GM08714 (cell line): ENCODE measurements around the gene SEPTIN2.
"Not testable (repeated sequence)": the region's sequence is repeated elsewhere in the genome, so short reads cannot be mapped to it uniquely, and the experiment has no call there.

Experiments
- H3K4me3 ChIP-seq: fragments of 200-500 bp; sonication (Bioruptor generic); 2 replicates; pipeline ENCODE4 v1.5.1; 2014; ENCODE audit warnings: mild to moderate bottlenecking, low read length, inconsistent platforms
- ZNF274 ChIP-seq: IDR thresholded peaks from 2 replicates; pipeline ENCODE4 v1.6.1; 2012; ENCODE audit warnings: mild to moderate bottlenecking, low read depth, low read length

The SEPTIN2 gene

DNA sequence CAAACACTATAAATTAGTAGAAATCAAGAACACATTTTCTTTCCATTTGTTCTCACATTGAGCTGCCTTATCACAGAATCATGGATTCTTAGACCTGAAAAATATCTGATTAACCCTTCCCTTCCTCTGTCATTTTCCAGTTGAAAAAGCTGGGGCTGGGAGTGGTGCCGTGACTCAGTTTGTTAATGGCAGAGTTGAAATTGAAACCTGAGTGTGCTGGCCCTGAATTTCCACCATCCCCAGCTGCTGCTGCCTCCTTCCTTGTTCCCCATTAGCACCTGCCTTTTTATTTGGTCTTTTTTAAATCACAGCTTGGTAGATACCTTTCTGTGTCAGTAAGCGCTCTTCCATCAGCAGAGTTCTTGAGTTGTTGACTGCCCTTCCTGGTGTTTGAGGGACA lies 51.0 kb downstream of the SEPTIN2 start:
- TF ChIP-seq ZNF274, result no peak
- H3K4me3 ChIP-seq, result no peak overlapping the region; the same call in 1 of the 2 replicates

DNA sequence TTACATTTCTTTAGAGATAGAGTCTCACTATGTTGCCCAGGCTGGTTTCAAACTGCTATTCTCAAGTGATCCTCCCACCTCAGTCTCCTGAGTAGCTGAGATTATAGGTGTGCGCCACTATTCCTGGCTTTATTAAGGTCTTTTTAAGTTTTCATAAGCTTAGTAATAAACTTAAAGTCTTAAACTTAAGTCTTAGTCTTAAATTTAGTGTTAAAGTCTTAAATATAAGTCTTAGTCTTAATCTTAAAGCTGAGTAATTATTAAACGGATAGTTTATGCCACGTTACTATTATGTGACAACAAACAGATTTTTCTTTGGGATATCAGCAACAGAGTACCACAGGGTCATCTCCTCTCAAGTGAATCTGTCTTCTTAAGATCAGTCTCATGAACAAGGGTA lies 52.9 kb downstream of the SEPTIN2 start:
- no peak for TF ChIP-seq ZNF274
- H3K4me3 ChIP-seq, result no peak overlapping the region

DNA sequence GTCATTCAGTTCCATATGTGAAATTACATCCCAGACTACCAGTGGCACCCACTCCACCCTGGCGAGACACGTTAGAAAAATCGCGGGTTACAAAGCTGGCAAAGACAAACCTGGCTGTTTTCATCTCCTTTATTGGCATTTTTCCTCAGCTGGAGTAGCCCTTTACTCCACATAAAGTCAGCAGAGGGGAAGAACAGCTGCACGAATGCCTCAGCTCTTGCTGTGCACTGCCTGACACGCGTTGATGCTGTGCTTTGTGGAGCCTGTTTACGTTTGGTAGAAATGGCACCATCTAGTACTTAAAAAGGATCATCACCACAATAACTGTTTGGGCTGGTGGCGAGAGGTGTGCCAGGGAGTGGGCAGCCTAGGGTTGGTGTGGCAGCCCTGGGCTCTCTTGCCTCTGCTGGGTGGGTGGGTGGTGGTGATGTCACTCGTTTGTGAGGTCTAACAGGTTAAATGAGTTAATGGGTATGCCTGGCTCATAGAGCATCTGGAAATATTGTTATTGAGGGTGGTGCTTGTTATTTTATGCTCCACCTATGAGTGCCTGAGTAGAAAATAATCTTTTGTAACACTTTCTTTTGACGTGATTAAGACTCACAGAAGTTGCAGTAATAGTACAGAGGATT lies 56.8 kb downstream of the SEPTIN2 start:
- no peak for TF ChIP-seq ZNF274
- no peak overlapping the region for H3K4me3 ChIP-seq

DNA sequence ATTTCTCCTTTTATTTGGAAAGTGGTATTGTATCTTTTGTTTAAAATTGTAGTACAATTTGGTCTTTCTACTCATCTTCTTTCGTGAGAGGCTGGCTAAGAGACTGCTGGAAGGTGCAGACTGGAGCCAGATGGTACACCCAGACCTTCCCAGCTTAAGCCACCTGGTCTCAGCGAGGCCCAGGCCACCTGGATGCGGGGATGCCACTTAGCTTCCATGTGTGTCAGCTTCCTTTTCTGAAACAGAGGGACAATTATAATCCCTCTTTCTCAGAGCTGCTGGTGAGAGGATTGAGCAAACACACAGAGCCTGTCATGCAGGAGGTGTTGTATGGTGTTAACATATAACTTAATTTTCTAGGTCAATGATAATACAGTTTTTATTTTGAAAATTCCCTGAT lies 57.7 kb downstream of the SEPTIN2 start:
- H3K4me3 ChIP-seq, result no peak overlapping the region
- TF ChIP-seq ZNF274, result no peak

DNA sequence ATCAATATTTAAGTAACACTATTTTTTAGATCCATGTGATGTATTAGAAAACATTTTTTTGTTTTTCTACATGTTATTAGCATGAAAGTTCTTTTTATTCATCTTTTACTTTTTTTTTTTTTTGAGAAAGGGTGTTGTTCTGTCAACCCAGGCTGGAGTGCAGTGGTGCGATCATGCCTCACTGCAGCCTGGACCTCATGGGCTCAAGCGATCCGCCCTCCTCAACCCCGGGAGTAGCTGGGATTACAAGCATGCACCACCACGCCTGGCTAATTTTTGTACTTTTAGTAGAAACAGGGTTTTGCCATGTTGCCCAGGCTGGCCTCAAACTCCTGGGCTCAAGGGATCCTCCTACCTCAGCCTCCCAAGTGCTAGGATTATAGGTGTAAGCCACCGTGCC lies 58.2 kb downstream of the SEPTIN2 start:
- not testable (repeated sequence) for H3K4me3 ChIP-seq

DNA sequence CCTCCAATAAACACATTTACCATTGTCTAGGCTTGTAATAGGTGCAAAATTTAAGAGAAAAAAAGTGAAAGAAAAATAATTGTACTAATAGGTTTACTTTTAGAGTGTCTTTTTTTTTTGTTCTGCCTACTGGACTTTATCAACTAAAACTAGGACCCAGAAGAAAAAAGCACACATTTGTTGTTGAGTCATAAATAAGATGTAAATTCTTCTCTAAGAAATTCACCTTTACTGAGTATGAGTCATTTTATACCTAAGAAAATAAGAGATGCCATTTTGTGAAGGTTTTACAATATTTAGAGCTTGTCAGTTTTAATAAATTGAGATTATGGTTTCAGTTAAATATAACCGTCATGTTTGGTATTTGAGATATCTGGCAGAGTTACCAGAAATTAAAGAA lies 59.6 kb downstream of the SEPTIN2 start:
- no peak for TF ChIP-seq ZNF274
- H3K4me3 ChIP-seq, result no peak overlapping the region

DNA sequence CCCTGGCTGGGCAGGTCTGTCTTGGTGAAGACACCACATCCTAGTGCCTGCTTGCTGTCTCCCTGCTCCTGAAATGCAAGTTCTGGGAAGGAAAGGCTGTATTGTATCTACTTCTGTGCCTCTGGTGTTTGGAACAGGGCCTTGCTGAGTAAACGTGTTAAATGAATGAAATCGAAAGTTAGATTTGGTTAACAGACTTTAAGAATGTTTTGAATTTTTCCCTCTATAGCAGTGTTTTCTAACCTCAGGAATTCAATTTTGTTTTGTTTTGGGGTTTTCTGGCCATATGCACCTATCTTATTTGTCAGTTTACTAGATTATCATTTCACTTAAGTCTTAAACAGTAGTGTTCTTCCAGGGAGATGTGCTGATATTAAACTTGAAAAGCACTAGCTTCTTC lies 61.1 kb downstream of the SEPTIN2 start:
- no peak for TF ChIP-seq ZNF274
- no peak overlapping the region for H3K4me3 ChIP-seq

DNA sequence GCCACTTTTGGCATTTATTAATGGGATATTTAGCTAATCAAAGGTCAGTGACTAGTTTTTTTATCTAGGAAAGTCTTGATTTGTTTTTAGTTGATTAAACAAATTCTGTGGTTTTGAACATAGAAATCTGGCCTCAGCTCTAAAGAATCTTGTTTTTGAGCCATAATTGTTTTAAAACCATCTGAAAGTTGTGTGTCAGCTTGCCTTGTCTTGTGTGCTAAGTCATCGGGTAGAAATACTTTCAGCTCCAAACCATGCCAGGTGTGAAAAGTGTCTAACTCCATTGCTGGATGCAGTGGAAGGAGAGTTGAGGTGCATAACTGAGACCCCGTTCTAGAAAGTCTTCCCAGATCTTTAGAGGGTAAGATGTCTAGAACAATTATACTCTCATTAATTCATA lies 63.1 kb downstream of the SEPTIN2 start:
- H3K4me3 ChIP-seq, result no peak overlapping the region
- no peak for TF ChIP-seq ZNF274

DNA sequence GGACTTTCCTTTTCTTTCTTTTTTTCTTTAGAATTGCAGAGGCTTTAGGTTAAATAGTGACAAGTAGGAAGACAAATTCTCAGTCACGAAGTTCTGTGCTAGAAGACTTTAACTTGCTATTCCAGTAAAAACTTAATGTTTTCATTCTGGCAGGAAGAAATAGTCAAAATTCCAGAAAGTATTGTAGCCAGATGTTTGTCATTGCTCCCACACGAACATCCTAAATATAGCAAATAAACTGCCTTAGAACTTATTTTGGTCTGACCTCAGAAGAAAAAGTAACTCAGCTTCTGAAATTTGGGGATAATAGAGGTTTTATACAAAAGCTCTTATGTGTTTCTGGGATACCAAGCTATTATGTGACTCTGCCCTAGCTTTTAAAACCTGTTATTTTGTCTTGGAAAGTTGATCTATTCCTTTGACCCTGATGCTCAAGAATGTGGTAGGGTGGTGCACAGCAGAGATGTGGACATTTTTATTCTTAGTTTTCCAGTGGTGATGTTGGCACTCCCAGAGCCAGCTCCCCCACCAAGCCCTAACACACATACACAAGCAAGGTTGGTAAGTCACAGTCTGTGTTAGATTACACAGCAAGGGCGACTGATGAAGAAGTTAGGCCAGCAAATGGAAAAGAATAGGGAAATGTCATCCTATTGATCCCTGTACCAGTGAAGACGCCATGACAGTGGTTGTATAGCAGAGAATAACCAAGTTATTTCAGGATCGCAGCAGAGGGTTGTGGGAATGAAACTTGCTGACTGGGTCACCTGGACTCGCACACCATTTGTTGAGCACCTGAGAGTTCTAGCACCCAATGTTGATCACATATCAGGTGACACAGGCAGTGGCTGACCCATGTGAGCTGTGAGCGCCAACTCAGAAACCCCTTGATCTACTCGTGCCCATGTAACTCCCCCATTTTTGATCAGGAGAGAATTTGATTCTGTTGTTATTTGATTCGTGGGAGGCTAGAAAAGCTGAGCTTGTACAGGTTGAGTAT lies 64.1 kb downstream of the SEPTIN2 start:
- TF ChIP-seq ZNF274, result no peak
- no peak overlapping the region for H3K4me3 ChIP-seq

DNA sequence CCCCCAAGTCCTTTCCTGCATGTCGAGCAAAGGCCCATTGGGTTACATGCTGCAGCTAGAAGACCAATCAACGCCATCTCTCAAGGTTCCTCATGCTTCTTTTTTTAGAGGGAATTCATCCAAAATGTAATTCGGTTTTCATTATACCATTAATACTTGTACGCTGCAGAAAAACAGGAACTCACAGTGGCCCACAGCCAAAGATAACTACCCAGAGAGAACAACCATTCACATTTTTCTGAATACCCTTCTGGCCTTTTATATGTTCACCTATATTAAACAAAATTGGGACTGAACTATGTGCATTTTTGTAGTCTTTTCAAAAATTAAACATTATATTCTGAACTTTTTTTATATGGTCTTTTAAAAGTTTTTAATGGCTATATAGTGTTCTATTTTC lies 66.1 kb downstream of the SEPTIN2 start:
- H3K4me3 ChIP-seq, result no peak overlapping the region
- TF ChIP-seq ZNF274, result no peak

DNA sequence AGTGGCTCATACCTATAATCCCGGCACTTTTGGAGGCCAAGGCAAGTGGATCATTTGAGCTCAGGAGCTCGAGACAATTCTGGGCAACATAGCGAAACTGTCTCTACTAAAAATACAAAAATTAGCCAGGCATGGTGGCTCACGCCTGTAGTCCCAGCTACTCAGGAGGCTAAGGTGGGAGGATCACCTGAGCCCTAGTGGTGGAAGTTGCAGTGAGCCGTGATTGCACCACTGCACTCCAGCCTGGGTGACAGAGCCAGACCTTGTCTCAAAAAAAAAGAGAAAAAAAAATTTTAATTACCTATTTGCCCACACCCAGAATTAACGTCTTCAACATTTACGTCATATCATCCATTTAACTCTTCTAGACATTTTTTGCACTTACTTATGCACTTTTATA lies 69.7 kb downstream of the SEPTIN2 start:
- not testable (repeated sequence) for H3K4me3 ChIP-seq

DNA sequence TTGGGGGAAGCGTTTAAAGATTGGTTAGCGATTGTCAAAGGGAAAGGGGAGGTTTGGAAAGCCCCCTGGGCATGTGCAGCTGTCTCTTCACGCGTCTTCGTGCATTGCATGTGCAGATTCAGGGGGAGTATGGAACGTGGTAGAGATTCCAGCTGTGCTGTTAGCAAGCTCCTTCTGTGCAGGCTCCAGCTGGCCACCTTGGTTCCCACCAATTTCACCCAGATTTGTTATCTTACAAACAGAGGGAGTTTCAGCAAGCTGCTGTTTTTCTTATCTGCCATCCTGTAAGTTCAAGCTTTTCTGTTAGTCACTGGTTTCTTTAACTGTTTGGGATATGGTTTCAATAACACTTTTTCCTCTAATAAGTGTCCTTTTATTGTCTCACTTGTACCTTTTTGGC lies 70.8 kb downstream of the SEPTIN2 start:
- no peak overlapping the region for H3K4me3 ChIP-seq
- no peak for TF ChIP-seq ZNF274

DNA sequence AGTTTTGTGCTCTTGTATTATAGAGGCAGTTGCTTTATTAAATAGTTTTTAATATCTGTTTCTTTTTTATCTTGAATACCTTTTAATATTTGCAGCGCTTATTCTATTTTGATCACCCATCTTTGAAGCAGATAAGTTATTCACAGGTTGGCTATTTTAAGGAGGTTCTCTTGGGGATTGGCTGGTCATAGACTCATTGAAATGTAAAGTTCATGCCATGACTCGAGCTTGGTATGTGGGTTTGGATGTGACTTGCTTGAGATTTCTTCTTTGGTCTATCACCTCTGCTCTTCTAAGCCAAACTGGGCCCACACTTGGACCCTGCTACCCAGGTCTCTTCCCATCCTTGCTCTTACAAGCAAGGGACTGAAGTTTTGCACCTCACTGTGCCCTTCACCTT lies 74.0 kb downstream of the SEPTIN2 start:
- H3K4me3 ChIP-seq, result no peak overlapping the region
- TF ChIP-seq ZNF274, result no peak

DNA sequence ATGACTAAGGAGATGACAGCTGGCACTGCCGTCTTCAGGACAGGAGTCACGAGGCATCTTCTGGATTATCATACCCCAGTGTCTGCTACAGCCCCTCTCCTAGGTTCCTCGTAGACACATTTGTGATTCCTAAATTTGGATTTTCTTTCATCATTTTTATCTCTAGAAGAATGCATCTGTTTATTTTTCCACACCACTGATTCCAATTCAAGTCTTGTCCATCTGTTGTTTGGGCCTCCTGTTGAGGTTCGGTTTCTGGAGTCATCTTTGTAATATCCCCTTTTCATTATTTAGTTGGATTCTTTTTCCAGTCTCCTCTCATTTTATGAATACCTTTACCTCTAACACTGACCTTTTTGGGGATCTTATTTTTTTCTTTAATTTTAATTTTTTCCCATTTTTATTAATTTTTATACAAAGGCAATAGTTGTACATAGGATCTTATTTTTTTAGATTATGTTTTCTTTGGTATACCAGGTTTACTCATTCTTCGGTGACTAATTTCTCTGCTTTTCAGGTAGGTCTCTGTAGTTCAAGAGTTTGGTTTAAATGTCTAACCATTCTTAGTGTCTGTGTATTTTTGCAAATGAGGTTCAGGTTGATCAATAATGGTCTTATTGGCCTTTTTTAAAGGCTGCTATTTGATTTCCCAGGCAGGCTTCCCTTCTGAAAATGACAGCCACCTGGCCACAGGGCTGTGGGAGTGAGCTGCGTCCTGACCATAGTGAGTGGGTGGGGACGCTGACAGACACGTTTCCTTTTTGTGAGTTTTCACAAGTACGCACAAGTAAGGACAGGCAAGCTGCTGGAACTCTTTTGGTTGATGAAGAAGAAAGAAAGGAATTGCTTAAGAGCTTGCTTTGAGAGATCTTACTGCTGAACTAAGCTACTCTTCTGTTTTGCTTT lies 74.8 kb downstream of the SEPTIN2 start:
- no peak overlapping the region for H3K4me3 ChIP-seq
- TF ChIP-seq ZNF274, result no peak
